Measurements from ENCODE around the gene PRLH.

DNA sequence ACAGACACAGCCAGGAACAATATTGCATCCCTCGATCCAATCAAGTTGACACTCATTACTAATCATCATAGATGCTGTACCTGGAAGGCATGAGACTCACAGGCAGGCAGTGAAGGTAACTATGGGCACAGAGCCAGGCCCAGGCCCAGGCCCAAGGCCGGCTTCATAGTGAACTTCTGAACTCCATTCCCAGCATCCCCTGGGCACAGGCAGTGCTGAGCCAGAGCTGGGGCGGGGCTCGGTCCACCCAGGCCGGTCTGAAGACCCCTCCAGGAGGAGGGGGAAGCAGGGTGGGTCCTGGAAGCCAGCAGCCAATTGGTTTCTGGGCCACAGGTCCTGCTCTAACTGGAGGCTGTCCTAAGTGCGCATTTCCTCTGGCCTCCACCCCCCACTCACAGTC, 41.7 kb upstream of the PRLH start:
- no peak for TF ChIP-seq TAF1 (CRISPR knock-in tag; IDR thresholded peaks at IDR 0.05)
- TF ChIP-seq CBFB (CRISPR knock-in tag; IDR thresholded peaks at IDR 0.05): no peak
- TF ChIP-seq, protein P1, sequence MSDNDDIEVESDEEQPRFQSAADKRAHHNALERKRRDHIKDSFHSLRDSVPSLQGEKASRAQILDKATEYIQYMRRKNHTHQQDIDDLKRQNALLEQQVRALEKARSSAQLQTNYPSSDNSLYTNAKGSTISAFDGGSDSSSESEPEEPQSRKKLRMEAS (IDR thresholded peaks at IDR 0.05): no peak
- TF ChIP-seq PHF8 (CRISPR knock-in tag; IDR thresholded peaks at IDR 0.05): no peak
- no peak for TF ChIP-seq POLR2AphosphoS5 (IDR thresholded peaks at IDR 0.05; ENCODE audit: low read depth, low read length)
- no peak for TF ChIP-seq REPIN1 (CRISPR knock-in tag; IDR thresholded peaks at IDR 0.05; ENCODE audit: borderline replicate concordance, low read depth)
- TF ChIP-seq, protein P2, sequence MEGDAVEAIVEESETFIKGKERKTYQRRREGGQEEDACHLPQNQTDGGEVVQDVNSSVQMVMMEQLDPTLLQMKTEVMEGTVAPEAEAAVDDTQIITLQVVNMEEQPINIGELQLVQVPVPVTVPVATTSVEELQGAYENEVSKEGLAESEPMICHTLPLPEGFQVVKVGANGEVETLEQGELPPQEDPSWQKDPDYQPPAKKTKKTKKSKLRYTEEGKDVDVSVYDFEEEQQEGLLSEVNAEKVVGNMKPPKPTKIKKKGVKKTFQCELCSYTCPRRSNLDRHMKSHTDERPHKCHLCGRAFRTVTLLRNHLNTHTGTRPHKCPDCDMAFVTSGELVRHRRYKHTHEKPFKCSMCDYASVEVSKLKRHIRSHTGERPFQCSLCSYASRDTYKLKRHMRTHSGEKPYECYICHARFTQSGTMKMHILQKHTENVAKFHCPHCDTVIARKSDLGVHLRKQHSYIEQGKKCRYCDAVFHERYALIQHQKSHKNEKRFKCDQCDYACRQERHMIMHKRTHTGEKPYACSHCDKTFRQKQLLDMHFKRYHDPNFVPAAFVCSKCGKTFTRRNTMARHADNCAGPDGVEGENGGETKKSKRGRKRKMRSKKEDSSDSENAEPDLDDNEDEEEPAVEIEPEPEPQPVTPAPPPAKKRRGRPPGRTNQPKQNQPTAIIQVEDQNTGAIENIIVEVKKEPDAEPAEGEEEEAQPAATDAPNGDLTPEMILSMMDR (CRISPR knock-in tag; IDR thresholded peaks at IDR 0.05): no peak
- no peak for TF ChIP-seq MAFG (CRISPR knock-in tag; IDR thresholded peaks at IDR 0.05)
- TF ChIP-seq SMAD9 (CRISPR knock-in tag; IDR thresholded peaks at IDR 0.05): no peak
- TF ChIP-seq ZNF251 (CRISPR knock-in tag; IDR thresholded peaks at IDR 0.05): no peak
- TF ChIP-seq BRCA1 (CRISPR knock-in tag; IDR thresholded peaks at IDR 0.05): no peak
